ENCODE measurements around the gene HBD. TPM values are rescaled to one million over a fixed set of nuclear protein-coding genes. Genes with fewer than 3 reads are reported as not detected.

HBD gene
- total RNA-seq, 1 experiment from 2014 or later, result not detected

DNA sequence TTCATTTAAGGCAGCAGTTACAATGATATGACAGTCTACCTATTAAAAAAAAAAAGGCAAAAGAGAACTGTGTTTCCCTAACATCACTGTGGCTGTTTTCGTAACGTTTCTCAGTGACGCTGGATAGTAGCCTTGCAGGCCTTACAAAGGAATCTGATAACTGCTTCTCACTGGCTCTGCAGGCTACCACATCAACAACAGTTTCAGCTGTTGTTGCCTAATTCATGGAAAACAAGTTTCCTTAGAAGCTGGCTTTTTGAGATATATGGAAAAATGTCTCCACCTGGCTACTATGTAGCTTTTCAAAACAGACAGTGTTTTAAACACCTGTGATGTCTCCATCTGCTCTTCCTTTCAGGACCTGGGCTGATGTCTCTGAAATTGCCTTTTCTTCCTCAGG, 37.6 kb downstream of the HBD start:
- H3K4me2 ChIP-seq (ENCODE audit: low read length), result no peak overlapping the region
- intact Hi-C loops (cut with micrococcal nuclease), result no loop called here

DNA sequence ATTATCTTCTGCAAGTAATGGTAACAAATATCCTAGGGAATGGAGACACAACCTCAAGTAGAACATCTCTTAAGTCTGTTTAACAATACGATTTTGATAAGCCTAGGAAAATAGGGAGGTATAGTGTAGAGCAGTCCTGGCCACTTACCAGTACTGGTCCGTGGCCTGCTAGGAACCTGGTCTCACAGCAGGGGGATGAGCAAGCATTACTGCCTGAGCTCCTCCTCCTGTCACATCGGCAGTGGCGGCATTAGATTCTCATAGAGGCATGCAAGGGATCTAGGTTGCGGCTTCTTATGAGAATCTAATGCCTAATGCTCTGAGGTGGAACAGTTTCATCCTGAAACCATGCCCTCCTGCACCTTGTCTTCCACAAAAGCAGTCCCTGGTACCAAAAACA, 38.2 kb downstream of the HBD start:
- H3K36me3 ChIP-seq (ENCODE audit: control insufficient read depth in 1 of 2, insufficient read depth in 2 of 2, low read length in 2 of 2), result no peaks in the 10 kb centered on the region
- H3K4me1 ChIP-seq (ENCODE audit: control insufficient read depth in 1 of 2, insufficient read depth in 2 of 2, low read length in 2 of 2), result no peaks in the 10 kb centered on the region
- no peaks in the 10 kb centered on the region for H3K9me3 ChIP-seq (ENCODE audit: control insufficient read depth in 1 of 2, insufficient read depth in 1 of 2, low read depth in 1 of 2, low read length in 2 of 2)
- no peaks in the 10 kb centered on the region for H3K9me2 ChIP-seq (ENCODE audit: insufficient read depth)
- no peak overlapping the region for H3K27ac ChIP-seq (ENCODE audit: low read depth, low read length)
- POLR2A ChIA-PET, result no interaction called here
- ATAC-seq (peak; percentile 80), DNase-seq (ENCODE audit: low read depth, low spot score) (no peak)
- H3K27me3 ChIP-seq (ENCODE audit: insufficient read depth, low read length), result peaks cover 28% of the 10 kb centered on the region
- no TSS peak for BruUV-seq (replicated peaks)
- CTCF ChIA-PET, result interaction anchor here (1.1 kb wide), 1 partner anchor 71 kb away, joined by 3 read pairs; no protein-coding TSS in a partner anchor
- no peaks in the 10 kb centered on the region for H3K79me2 ChIP-seq (ENCODE audit: insufficient read depth, low read length)
- intact Hi-C loops (cut with micrococcal nuclease), result no loop called here
- no peaks in the 10 kb centered on the region for H4K20me1 ChIP-seq (ENCODE audit: insufficient read depth)
- RAD21 ChIA-PET (ENCODE audit: low non-redundant PET in 1 of 2, low total read pairs in 2 of 2, uncharacterized antibody in 2 of 2, unreplicated experiment in 2 of 2), result no interaction called here
- no peak overlapping the region for H2AFZ ChIP-seq (ENCODE audit: low read depth, low read length, poor library complexity, severe bottlenecking)
- H3K9ac ChIP-seq (ENCODE audit: low read length), result no peak overlapping the region
- H3K4me3 ChIP-seq (replicated peaks in 1 of 2; ENCODE audit: low read depth in 1 of 2, low read length in 2 of 2), result no peak overlapping the region
- H3K4me2 ChIP-seq (ENCODE audit: low read length), result peak overlapping the region; percentile 1; the same call in 1 of the 2 replicates
- TF ChIP-seq POLR2AphosphoS5 (IDR thresholded peaks at IDR 0.05; ENCODE audit: low read depth, low read length), result no peak
- TF ChIP-seq ELF1 (IDR thresholded peaks at IDR 0.05; ENCODE audit: borderline replicate concordance, low read depth), result no peak
- TF ChIP-seq POLR2A (IDR thresholded peaks at IDR 0.05; ENCODE audit: borderline replicate concordance, extremely low read depth, insufficient read depth, insufficient read length), result no peak
- TF ChIP-seq ZFX (IDR thresholded peaks at IDR 0.05), result no peak
- no peak for TF ChIP-seq CBX3 (IDR thresholded peaks at IDR 0.05; ENCODE audit: low read depth)
- TF ChIP-seq, protein P1, sequence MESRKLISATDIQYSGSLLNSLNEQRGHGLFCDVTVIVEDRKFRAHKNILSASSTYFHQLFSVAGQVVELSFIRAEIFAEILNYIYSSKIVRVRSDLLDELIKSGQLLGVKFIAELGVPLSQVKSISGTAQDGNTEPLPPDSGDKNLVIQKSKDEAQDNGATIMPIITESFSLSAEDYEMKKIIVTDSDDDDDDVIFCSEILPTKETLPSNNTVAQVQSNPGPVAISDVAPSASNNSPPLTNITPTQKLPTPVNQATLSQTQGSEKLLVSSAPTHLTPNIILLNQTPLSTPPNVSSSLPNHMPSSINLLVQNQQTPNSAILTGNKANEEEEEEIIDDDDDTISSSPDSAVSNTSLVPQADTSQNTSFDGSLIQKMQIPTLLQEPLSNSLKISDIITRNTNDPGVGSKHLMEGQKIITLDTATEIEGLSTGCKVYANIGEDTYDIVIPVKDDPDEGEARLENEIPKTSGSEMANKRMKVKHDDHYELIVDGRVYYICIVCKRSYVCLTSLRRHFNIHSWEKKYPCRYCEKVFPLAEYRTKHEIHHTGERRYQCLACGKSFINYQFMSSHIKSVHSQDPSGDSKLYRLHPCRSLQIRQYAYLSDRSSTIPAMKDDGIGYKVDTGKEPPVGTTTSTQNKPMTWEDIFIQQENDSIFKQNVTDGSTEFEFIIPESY (IDR thresholded peaks at IDR 0.05; ENCODE audit: extremely low read depth, insufficient replicate concordance, low read length), result no peak
- TF ChIP-seq EZH2 (IDR thresholded peaks at IDR 0.05), result no peak
- TF ChIP-seq YY1 (IDR thresholded peaks at IDR 0.05; ENCODE audit: extremely low read depth, insufficient replicate concordance, low read depth, low read length), result no peak
- TF ChIP-seq TCF7L2 (IDR thresholded peaks at IDR 0.05; ENCODE audit: borderline replicate concordance, extremely low read depth, insufficient read depth, insufficient read length), result no peak
- TF ChIP-seq JUND (IDR thresholded peaks at IDR 0.05), result no peak
- TF ChIP-seq, protein P2, sequence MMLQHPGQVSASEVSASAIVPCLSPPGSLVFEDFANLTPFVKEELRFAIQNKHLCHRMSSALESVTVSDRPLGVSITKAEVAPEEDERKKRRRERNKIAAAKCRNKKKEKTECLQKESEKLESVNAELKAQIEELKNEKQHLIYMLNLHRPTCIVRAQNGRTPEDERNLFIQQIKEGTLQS (IDR thresholded peaks at IDR 0.05), result no peak

More for the DNA sequence above, 37.6 kb downstream of the HBD start:
- RAD21 ChIA-PET (ENCODE audit: low non-redundant PET in 1 of 2, low total read pairs in 2 of 2, uncharacterized antibody in 2 of 2, unreplicated experiment in 2 of 2), result no interaction called here
- H3K79me2 ChIP-seq (ENCODE audit: insufficient read depth, low read length), result no peaks in the 10 kb centered on the region
- H2AFZ ChIP-seq (ENCODE audit: low read depth, low read length, poor library complexity, severe bottlenecking), result no peak overlapping the region
- H3K4me1 ChIP-seq (ENCODE audit: control insufficient read depth in 1 of 2, insufficient read depth in 2 of 2, low read length in 2 of 2), result no peaks in the 10 kb centered on the region
- no peaks in the 10 kb centered on the region for H3K9me3 ChIP-seq (ENCODE audit: control insufficient read depth in 1 of 2, insufficient read depth in 1 of 2, low read depth in 1 of 2, low read length in 2 of 2)
- H4K20me1 ChIP-seq (ENCODE audit: insufficient read depth), result no peaks in the 10 kb centered on the region
- no peak for DNase-seq (ENCODE audit: low read depth, low spot score)
- peaks cover 35% of the 10 kb centered on the region for H3K27me3 ChIP-seq (ENCODE audit: insufficient read depth, low read length)
- no peak overlapping the region for H3K27ac ChIP-seq (ENCODE audit: low read depth, low read length)
- TF ChIP-seq SRF (IDR thresholded peaks at IDR 0.05; ENCODE audit: low read depth) (no peak), SP1 (IDR thresholded peaks at IDR 0.05; ENCODE audit: low read depth) (no peak), CBX3 (IDR thresholded peaks at IDR 0.05; ENCODE audit: low read depth) (no peak), CEBPB (IDR thresholded peaks at IDR 0.05; ENCODE audit: low read depth) (no peak), ZNF274 (IDR thresholded peaks at IDR 0.05; ENCODE audit: low read depth, low read length) (no peak)
- TF ChIP-seq, protein P3, sequence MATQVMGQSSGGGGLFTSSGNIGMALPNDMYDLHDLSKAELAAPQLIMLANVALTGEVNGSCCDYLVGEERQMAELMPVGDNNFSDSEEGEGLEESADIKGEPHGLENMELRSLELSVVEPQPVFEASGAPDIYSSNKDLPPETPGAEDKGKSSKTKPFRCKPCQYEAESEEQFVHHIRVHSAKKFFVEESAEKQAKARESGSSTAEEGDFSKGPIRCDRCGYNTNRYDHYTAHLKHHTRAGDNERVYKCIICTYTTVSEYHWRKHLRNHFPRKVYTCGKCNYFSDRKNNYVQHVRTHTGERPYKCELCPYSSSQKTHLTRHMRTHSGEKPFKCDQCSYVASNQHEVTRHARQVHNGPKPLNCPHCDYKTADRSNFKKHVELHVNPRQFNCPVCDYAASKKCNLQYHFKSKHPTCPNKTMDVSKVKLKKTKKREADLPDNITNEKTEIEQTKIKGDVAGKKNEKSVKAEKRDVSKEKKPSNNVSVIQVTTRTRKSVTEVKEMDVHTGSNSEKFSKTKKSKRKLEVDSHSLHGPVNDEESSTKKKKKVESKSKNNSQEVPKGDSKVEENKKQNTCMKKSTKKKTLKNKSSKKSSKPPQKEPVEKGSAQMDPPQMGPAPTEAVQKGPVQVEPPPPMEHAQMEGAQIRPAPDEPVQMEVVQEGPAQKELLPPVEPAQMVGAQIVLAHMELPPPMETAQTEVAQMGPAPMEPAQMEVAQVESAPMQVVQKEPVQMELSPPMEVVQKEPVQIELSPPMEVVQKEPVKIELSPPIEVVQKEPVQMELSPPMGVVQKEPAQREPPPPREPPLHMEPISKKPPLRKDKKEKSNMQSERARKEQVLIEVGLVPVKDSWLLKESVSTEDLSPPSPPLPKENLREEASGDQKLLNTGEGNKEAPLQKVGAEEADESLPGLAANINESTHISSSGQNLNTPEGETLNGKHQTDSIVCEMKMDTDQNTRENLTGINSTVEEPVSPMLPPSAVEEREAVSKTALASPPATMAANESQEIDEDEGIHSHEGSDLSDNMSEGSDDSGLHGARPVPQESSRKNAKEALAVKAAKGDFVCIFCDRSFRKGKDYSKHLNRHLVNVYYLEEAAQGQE (IDR thresholded peaks at IDR 0.05; ENCODE audit: low read depth), result no peak
- CTCF ChIA-PET, result interaction anchor here (0.7 to 1.1 kb wide), 2 partner anchors 72 to 84 kb away, joined by 3 read pairs; no protein-coding TSS in a partner anchor
- H3K36me3 ChIP-seq (ENCODE audit: control insufficient read depth in 1 of 2, insufficient read depth in 2 of 2, low read length in 2 of 2), result no peaks in the 10 kb centered on the region
- no peak for ATAC-seq
- no peak overlapping the region for H3K4me3 ChIP-seq (replicated peaks in 1 of 2; ENCODE audit: low read depth in 1 of 2, low read length in 2 of 2)
- POLR2A ChIA-PET, result no interaction called here
- no peak overlapping the region for H3K9ac ChIP-seq (ENCODE audit: low read length)
- no TSS peak for BruUV-seq (replicated peaks)
- H3K9me2 ChIP-seq (ENCODE audit: insufficient read depth), result no peaks in the 10 kb centered on the region

Measured in HCT116 (cell line).